HEK293 (cell line): ENCODE results near the gene GPD1.

Experiments
- ZNF133 ChIP-seq: fragments of 450-650 bp; formaldehyde crosslinking; IDR thresholded peaks from 2 replicates; pipeline ENCODE4 v1.5.1; 2016; ENCODE audit warnings: missing biosample characterization, missing genetic modification characterization
- TF ChIP-seq, protein P1 (sequence below): fragments of 450-650 bp; formaldehyde crosslinking; IDR thresholded peaks from 2 replicates; pipeline ENCODE4 v1.5.1; 2016; ENCODE audit warnings: missing biosample characterization, missing genetic modification characterization, borderline replicate concordance
- TF ChIP-seq, protein P2 (sequence below): fragments of 450-650 bp; formaldehyde crosslinking; IDR thresholded peaks from 2 replicates; pipeline ENCODE4 v1.5.1; 2016; ENCODE audit warnings: missing biosample characterization, missing genetic modification characterization
- TF ChIP-seq, protein P3 (sequence below): fragments of 450-650 bp; formaldehyde crosslinking; IDR thresholded peaks from 2 replicates; pipeline ENCODE4 v1.5.1; 2016; ENCODE audit warnings: missing biosample characterization, missing genetic modification characterization

DNA sequence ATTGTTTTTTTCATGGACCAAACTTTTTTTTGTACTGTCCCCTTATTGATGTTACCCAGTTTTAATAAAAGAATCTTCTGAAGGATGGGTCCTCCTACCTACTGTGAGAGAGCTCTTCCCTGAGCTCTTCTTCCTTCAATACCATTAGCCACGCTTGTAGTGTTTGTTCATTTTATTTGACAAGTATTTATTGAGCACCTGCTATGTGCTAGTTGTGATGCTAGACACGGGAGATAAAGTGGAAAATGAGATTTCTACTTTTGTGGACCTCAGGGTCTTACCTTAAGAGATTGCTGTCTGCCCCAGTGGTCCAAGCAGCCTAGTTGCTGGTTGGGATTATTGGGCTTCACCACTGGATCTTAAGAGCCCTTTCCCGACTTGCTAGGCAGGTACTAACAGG is 3.2 kb upstream of the GPD1 start:
- TF ChIP-seq, protein P1, sequence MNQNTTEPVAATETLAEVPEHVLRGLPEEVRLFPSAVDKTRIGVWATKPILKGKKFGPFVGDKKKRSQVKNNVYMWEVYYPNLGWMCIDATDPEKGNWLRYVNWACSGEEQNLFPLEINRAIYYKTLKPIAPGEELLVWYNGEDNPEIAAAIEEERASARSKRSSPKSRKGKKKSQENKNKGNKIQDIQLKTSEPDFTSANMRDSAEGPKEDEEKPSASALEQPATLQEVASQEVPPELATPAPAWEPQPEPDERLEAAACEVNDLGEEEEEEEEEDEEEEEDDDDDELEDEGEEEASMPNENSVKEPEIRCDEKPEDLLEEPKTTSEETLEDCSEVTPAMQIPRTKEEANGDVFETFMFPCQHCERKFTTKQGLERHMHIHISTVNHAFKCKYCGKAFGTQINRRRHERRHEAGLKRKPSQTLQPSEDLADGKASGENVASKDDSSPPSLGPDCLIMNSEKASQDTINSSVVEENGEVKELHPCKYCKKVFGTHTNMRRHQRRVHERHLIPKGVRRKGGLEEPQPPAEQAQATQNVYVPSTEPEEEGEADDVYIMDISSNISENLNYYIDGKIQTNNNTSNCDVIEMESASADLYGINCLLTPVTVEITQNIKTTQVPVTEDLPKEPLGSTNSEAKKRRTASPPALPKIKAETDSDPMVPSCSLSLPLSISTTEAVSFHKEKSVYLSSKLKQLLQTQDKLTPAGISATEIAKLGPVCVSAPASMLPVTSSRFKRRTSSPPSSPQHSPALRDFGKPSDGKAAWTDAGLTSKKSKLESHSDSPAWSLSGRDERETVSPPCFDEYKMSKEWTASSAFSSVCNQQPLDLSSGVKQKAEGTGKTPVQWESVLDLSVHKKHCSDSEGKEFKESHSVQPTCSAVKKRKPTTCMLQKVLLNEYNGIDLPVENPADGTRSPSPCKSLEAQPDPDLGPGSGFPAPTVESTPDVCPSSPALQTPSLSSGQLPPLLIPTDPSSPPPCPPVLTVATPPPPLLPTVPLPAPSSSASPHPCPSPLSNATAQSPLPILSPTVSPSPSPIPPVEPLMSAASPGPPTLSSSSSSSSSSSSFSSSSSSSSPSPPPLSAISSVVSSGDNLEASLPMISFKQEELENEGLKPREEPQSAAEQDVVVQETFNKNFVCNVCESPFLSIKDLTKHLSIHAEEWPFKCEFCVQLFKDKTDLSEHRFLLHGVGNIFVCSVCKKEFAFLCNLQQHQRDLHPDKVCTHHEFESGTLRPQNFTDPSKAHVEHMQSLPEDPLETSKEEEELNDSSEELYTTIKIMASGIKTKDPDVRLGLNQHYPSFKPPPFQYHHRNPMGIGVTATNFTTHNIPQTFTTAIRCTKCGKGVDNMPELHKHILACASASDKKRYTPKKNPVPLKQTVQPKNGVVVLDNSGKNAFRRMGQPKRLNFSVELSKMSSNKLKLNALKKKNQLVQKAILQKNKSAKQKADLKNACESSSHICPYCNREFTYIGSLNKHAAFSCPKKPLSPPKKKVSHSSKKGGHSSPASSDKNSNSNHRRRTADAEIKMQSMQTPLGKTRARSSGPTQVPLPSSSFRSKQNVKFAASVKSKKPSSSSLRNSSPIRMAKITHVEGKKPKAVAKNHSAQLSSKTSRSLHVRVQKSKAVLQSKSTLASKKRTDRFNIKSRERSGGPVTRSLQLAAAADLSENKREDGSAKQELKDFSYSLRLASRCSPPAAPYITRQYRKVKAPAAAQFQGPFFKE: no peak
- TF ChIP-seq, protein P2, sequence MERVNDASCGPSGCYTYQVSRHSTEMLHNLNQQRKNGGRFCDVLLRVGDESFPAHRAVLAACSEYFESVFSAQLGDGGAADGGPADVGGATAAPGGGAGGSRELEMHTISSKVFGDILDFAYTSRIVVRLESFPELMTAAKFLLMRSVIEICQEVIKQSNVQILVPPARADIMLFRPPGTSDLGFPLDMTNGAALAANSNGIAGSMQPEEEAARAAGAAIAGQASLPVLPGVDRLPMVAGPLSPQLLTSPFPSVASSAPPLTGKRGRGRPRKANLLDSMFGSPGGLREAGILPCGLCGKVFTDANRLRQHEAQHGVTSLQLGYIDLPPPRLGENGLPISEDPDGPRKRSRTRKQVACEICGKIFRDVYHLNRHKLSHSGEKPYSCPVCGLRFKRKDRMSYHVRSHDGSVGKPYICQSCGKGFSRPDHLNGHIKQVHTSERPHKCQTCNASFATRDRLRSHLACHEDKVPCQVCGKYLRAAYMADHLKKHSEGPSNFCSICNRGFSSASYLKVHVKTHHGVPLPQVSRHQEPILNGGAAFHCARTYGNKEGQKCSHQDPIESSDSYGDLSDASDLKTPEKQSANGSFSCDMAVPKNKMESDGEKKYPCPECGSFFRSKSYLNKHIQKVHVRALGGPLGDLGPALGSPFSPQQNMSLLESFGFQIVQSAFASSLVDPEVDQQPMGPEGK: no peak
- TF ChIP-seq ZNF133 (tag by site-specific recombination): no peak
- TF ChIP-seq, protein P3, sequence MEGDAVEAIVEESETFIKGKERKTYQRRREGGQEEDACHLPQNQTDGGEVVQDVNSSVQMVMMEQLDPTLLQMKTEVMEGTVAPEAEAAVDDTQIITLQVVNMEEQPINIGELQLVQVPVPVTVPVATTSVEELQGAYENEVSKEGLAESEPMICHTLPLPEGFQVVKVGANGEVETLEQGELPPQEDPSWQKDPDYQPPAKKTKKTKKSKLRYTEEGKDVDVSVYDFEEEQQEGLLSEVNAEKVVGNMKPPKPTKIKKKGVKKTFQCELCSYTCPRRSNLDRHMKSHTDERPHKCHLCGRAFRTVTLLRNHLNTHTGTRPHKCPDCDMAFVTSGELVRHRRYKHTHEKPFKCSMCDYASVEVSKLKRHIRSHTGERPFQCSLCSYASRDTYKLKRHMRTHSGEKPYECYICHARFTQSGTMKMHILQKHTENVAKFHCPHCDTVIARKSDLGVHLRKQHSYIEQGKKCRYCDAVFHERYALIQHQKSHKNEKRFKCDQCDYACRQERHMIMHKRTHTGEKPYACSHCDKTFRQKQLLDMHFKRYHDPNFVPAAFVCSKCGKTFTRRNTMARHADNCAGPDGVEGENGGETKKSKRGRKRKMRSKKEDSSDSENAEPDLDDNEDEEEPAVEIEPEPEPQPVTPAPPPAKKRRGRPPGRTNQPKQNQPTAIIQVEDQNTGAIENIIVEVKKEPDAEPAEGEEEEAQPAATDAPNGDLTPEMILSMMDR (tag by site-specific recombination): no peak
